Measurements from ENCODE around the gene NRCAM. TPM values are rescaled to one million over a fixed set of nuclear protein-coding genes. Genes with fewer than 3 reads are reported as not detected.

The NRCAM gene
- total and polyA plus RNA-seq, 2 of the 8 experiments (the other 6 are each of a cell fraction or from before 2014, with no cell fraction given), result 2.7 to 3.8 TPM

DNA sequence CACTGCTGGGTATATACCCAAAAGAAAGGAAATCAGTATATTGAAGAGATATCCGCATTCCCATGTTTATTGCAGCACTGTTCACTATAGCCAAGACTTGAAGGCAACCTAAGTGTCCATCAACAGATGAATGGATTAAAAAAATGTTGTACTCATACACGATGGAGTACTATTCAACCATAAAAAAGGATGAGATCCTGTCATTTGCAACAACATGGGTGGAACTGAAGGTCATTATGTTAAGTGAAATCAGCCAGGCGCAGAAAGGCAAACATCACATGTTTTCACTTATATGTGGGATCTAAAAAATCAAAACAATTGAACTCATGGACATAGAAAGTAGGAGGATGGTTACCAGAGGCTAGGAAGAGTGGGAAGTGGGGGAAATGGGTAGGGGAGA is 19.3 kb downstream of the NRCAM start (continued):
- TF ChIP-seq KDM5A (IDR thresholded peaks at IDR 0.05; ENCODE audit: low read length) (no peak), GABPA (IDR thresholded peaks at IDR 0.05; ENCODE audit: borderline replicate concordance, insufficient read depth, low read length) (no peak), JUN (IDR thresholded peaks at IDR 0.05; ENCODE audit: low read depth, low read length) (no peak), EP300 (IDR thresholded peaks at IDR 0.05; ENCODE audit: borderline replicate concordance in 1 of 2, low read depth in 2 of 2, low read length in 2 of 2) (no peak), SP2 (IDR thresholded peaks at IDR 0.05; ENCODE audit: low read length) (no peak)

Measured in H1 (cell line).